Activated T-cell treated with anti-CD3 and anti-CD28 coated beads for 24 hours (primary cell): ENCODE results near the gene GNPTG.
"Not testable (repeated sequence)": the region's sequence is repeated elsewhere in the genome, so short reads cannot be mapped to it uniquely, and the experiment has no call there.

Experiments used
- DNase-seq: peaks from one replicate; pipeline ENCODE4 v3.0.0-alpha.2; 2020; ENCODE audit warnings: low read depth

The GNPTG gene

GRCh38 chr16:1319041-1319440, 32.7 kb upstream of the GNPTG start:
- DNase-seq = no peak

DNA sequence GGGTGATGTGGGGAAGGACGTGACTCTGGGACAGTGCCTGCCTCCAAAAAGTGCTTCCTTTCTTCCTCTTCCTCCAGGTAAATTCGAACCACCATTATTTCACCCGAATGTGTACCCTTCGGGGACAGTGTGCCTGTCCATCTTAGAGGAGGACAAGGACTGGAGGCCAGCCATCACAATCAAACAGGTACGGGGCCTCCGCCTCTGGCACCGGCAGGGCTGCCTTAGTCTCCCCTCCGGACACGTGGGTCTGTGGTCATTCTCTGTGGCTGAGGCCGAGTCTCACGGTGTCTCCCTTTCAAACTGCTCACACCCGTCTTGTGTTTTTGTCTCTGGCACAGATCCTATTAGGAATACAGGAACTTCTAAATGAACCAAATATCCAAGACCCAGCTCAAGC, 31.6 kb upstream of the GNPTG start:
- no peak for DNase-seq

GRCh38 chr16:1320658-1321240, 31.0 kb upstream of the GNPTG start:
- DNase-seq = no peak

GRCh38 chr16:1322407-1322806, 29.3 kb upstream of the GNPTG start:
- DNase-seq = no peak

DNA sequence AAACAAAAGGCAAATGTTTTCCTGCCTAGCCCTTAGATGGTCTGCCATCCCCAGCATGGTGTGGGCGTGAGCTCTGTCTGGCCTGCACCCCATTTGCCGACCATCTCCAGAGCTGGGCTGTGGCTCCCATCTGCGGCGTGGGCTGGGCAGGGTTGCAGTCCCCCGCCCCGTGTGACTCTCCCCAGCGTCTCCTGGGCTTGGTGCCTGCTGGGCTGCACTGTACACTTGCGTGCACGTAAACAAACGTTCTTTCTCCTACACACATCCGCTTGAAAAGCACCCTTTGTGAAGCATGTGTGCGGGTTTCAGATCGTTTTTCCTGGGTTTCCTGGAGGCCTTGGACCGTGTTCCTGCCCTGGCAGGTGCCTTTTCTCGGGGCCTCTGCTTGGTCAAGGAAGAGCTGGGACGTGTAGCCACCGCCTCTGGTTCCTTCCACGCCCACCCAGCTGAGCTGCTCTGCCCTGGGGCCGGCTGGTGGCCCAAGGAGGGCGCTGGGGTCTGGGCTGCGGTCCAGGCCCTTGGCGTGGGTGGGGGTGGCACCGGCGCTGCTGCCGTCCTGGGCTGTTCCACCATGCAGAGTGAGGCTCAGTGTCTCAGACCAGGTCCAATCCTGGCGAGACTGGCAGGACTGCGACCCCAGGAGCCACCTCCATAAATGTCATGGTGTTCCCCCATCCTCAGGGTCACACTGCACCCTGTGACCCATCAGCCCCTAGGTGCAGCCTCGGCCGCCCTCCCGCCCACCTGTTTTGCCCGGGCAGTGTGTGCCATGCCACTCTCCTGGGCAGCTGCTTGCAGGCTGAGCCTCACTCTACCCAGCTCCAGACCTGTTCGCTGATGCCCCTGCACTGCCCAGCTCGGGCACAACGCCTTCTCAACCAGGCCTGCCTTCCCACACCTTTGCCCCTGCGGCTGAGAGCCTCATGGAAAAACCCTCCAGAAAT, 28.2 kb upstream of the GNPTG start:
- DNase-seq = no peak

- DNase-seq = no peak
These were observed 27.4 kb upstream of the GNPTG start for GRCh38 chr16:1324286-1324826.

DNA sequence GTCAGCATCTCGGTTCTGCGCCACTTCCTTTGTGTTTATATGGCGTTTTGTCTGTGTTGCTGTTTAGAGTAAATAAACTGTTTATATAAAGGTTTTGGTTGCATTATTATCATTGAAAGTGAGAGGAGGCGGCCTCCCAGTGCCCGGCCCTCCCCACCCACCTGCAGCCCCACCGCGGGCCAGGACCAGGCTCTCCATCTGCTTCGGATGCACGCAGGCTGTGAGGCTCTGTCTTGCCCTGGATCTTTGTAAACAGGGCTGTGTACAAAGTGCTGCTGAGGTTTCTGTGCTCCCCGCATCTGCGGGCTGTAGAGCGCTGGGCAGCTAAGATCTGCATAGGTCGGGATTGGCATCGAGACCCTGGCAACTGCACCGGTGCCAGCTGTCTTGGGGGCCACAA, 26.5 kb upstream of the GNPTG start:
- DNase-seq = no peak

- no peak for DNase-seq
These were observed 25.9 kb upstream of the GNPTG start for GRCh38 chr16:1325673-1326371.

DNA sequence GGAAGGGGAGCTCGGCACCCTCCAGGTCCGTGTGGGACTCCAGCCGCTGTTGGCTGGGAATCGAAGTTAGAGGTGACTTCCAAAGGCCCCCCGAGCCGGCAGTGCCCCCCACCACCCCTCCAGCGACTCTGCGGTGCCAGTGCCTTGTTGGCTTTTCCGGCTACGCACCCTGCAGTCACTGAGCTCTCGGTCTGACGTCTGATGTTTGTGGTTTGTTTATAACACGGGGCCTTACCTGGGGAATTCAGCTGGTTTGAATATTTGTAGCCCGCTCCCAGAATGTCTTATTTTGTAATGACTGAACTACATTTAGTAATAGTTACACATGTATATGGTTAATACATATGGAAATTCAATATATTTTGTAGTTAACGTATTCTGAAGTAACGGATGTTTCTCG, 25.3 kb upstream of the GNPTG start:
- no peak for DNase-seq

GRCh38 chr16:1326946-1327618, 24.6 kb upstream of the GNPTG start:
- DNase-seq = no peak

DNA sequence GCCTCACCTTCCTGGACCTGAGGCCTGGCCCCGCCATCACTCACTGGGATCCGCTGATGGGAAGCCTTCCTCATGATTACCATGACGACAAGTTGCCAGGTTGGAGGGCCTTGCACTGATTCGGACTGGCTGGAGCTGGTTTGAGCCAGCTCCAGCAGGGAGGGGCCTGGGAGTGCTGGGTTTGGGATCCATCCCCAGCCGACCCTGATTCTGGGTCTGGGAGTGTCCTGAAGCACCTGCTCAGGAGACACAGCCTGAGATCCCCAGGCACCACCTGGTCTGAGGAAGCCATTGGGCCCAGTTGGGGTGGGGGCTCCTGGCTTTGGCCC, 24.1 kb upstream of the GNPTG start:
- no peak for DNase-seq

GRCh38 chr16:1328136-1328535, 23.6 kb upstream of the GNPTG start:
- not testable (repeated sequence) for DNase-seq

DNA sequence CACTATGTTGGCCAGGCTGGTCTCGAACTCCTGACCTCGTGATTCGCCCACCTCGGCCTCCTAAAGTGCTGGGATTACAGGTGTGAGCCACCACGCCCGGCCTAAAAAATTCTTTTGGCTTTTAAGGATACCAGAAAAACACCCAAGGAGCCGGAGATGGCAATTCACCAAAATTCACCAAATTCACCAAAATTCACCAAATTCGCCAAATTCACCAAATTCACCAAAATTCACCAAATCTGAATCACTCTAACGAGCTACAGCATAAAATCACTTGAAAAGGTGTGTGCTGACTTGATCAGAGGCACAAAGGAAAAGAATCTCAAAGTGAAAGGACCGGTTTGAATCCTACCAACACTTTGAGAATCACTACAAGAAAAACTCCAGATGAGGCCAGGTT, 22.8 kb upstream of the GNPTG start:
- not testable (repeated sequence) for DNase-seq

DNA sequence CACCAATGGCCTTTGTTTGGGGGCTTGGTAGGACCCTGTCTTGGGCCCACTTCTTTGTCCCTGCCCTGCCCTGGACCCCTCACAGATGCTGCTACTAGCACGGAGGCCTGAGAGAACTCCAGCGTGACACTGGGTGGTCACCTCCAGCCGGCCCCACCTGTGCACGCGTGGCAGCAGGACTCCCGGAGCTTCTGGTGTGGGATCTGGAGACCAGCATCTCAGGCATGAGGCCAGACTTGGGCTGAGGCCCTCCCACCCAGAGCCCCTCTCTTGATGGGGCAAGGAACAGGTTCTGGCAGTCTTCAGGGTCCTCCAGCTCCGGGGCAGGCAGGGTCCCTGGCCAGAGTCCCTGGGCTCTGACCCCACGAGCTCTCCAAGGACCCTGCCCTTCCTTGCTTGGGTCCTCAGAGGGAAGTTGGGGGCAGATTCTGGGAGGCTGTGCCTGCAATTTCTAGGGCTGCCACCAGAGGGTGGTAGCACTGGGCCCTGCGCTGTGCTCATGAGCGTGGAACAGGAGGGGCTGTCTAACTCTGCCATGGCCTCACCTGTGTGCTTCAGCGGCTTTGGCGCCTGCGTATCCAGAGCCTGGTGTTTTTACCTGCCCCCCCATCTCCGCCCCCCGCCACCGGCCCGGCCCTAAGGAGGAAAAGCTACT, 21.3 kb upstream of the GNPTG start:
- no peak for DNase-seq

- DNase-seq = no peak
These were observed 20.6 kb upstream of the GNPTG start for GRCh38 chr16:1330931-1331711.

DNA sequence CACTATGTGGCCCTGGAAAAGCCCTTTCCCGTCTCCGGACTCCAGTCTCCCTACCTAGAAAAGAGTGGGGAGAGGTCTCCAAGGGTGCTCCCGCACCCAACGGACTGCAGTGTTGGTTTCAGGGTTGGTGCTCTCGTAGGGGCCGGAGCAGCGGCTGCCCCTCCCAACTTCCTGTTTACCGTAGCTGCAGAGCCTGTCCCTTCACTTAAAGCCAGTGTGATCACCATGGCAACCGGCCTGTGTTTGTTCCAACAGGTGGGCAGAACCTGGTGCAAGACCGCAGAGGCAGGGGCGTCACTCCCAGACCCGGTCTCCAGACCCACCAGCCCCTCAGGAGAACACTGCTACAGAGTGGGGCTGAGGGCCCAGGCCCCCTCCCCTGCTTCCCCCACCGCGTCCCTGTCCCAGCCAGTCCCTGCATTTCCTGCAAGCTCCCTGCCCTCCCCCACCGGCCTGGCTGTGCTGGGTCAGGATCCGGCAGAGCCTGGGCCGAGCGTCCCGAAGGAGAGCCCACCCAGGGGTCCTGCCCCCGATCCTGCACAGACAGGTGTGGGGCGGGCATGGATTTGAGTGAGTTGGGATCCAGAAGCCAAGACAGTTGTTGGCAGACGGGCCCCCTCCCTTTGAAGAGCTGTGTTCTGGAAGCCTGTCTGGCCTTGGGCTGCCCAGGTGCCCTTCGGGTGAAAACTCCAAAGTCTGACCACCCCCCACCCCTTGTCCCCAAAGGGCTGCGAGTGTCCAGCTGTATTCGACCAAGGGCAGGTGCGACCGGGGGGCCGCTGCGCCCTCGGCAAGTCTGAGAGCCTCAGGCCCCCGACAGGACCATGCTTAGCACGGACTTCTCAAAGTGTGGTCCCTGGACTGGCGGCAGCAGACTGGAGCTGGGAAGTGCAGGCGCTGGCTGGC, 19.8 kb upstream of the GNPTG start:
- DNase-seq = no peak

DNA sequence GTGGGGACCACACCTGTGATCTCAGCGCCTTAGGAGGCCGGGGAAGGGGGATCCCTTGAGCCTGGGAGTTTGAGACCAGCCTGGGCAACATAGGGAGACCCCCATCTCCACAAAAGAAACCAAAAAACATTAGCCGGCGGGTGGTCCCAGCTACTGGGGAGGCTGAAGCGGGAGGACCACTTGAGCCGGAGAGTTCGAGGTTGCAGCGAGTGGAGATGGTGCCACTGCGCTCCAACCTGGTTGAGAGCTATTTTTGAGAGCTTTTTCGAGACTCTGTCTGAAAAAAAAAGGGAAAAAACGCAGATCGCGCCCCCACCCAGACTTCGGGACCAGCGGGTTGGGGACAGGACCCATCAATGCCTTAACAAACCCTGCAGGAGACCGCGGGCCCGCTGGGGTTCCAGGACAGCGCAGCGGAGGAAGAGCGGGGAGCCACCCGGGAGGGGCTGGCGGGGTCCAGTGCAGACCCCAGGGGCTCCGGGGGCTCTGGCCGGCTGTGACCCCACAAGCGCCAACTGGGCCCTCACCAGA, 19.0 kb upstream of the GNPTG start:
- DNase-seq = no peak

DNA sequence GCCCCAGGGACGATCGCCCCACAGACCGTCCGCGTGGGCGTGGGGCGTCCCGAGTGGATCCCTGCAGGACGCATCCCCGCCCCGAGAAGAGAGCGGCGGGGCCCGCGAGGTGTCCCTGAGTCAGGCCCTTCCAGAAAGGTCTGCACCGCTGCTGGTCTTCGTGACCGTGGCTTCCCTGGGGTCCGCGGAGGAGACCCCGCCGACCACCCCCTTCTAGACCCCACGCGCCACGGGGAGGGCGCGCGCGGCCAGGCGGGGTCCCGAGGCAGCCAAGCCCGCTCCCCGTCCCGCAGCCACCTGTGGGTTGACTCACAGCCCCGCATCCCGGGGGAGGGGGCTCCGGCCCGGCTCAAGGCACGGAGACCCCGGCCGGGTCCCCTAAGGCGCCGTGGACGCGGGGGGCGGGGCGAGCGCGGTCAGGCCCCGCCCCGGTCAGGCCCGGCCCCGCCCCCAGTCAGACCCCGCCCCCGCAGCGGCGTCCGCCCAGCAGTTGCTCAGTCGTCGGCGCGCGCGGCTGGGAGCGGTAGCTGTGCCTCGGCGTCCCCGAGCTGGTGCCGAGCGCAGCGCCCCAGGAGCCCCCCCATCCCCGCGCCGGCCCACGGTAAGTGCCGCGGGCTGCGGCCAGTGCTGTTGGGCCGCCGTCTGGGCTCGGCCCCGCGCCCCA, 18.4 kb upstream of the GNPTG start, which contains the start of gene BAIAP3:
BAIAP3 (plus strand) TSS at position 497 of the 664 bp plus-strand sequence. CDS start 4,905 bp downstream, outside the sequence.
- peak; percentile 34 for DNase-seq
